Lower leg skin (tissue), 3 donors: ENCODE results near the gene UROC1.

Experiments
- POLR2A ChIP-seq, 2 donors: fragments of 450-650 bp; IDR thresholded peaks; one replicate each; pipeline ENCODE4 v1.6.1; 2016 to 2017; ENCODE audit warnings: antibody characterized with exemption in 2 of 2, mild to moderate bottlenecking in 1 of 2, moderate library complexity in 1 of 2
- TF ChIP-seq, protein P1 (sequence below), 3 donors: fragments of 450-650 bp; IDR thresholded peaks; one replicate each; pipeline ENCODE4 v1.5.1; 2016; ENCODE audit warnings: antibody characterized with exemption in 3 of 3, mild to moderate bottlenecking in 3 of 3, moderate library complexity in 2 of 3

- TF ChIP-seq POLR2A (IDR thresholded peaks at IDR 0.05): no peak
- TF ChIP-seq, protein P1, sequence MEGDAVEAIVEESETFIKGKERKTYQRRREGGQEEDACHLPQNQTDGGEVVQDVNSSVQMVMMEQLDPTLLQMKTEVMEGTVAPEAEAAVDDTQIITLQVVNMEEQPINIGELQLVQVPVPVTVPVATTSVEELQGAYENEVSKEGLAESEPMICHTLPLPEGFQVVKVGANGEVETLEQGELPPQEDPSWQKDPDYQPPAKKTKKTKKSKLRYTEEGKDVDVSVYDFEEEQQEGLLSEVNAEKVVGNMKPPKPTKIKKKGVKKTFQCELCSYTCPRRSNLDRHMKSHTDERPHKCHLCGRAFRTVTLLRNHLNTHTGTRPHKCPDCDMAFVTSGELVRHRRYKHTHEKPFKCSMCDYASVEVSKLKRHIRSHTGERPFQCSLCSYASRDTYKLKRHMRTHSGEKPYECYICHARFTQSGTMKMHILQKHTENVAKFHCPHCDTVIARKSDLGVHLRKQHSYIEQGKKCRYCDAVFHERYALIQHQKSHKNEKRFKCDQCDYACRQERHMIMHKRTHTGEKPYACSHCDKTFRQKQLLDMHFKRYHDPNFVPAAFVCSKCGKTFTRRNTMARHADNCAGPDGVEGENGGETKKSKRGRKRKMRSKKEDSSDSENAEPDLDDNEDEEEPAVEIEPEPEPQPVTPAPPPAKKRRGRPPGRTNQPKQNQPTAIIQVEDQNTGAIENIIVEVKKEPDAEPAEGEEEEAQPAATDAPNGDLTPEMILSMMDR (IDR thresholded peaks at IDR 0.05): no peak
Measured at GRCh38 chr3:126450744-126451143, 66.8 kb downstream of the UROC1 start.
